ENCODE data around the gene MYO1E. TPM values are rescaled to one million over a fixed set of nuclear protein-coding genes. Genes with fewer than 3 reads are reported as not detected.
"Not testable (repeated sequence)": the region's sequence is repeated elsewhere in the genome, so short reads cannot be mapped to it uniquely, and the experiment has no call there.

Gene MYO1E
- total RNA-seq, 4 donors from 2014 or later = 23.3 to 99.8 (median 66.5) TPM

- H3K27me3 ChIP-seq = no peaks in the 10 kb centered on the region
- no peaks in the 10 kb centered on the region for H3K9me3 ChIP-seq
- H3K36me3 ChIP-seq = no peaks in the 10 kb centered on the region
- TF ChIP-seq POLR2A (IDR thresholded peaks at IDR 0.05) = no peak
- no peak for TF ChIP-seq CTCF (IDR thresholded peaks at IDR 0.05)
- intact Hi-C loops (cut with DNase I; ENCODE audit: low total_unique reads) = no loop called here
- H3K4me3 ChIP-seq = no peak overlapping the region
- H3K27ac ChIP-seq = peak overlapping the region; percentile 83 to 86
- no peak for DNase-seq
- H3K4me1 ChIP-seq = no peaks in the 10 kb centered on the region
These were observed 204.1 kb downstream of the MYO1E start for GRCh38 chr15:59168536-59168935.

- intact Hi-C loops (cut with DNase I; ENCODE audit: low total_unique reads) = no loop called here
- Histone ChIP-seq H3K4me1 (no peaks in the 10 kb centered on the region), H3K27ac (peak overlapping the region; percentile 83 to 86), H3K36me3 (no peaks in the 10 kb centered on the region), H3K4me3 (no peak overlapping the region), H3K27me3 (no peaks in the 10 kb centered on the region), H3K9me3 (no peaks in the 10 kb centered on the region)
- TF ChIP-seq CTCF (IDR thresholded peaks at IDR 0.05) (no peak), POLR2A (IDR thresholded peaks at IDR 0.05) (no peak)
- no peak for DNase-seq
These were observed 205.9 kb downstream of the MYO1E start for GRCh38 chr15:59166601-59167265.

- peak overlapping the region; percentile 83 to 86 for H3K27ac ChIP-seq
- DNase-seq = no peak
- intact Hi-C loops (cut with DNase I; ENCODE audit: low total_unique reads) = no loop called here
These were observed 206.5 kb downstream of the MYO1E start for GRCh38 chr15:59166166-59166565.

GRCh38 chr15:59165726-59166125 is 206.9 kb downstream of the MYO1E start:
- Histone ChIP-seq H3K4me3 (no peak overlapping the region), H3K9me3 (no peaks in the 10 kb centered on the region), H3K27me3 (no peaks in the 10 kb centered on the region), H3K4me1 (no peaks in the 10 kb centered on the region), H3K27ac (peak overlapping the region; percentile 83 to 86), H3K36me3 (no peaks in the 10 kb centered on the region)
- intact Hi-C loops (cut with DNase I; ENCODE audit: low total_unique reads) = no loop called here
- TF ChIP-seq POLR2A (IDR thresholded peaks at IDR 0.05) (no peak), CTCF (IDR thresholded peaks at IDR 0.05) (no peak)
- DNase-seq = peak in 1 of 2 donors; percentile 25

More at GRCh38 chr15:59166166-59166565, 206.5 kb downstream of the MYO1E start:
- no peak overlapping the region for H3K4me3 ChIP-seq
- H3K4me1 ChIP-seq = no peaks in the 10 kb centered on the region
- TF ChIP-seq CTCF (IDR thresholded peaks at IDR 0.05) = no peak
- TF ChIP-seq POLR2A (IDR thresholded peaks at IDR 0.05) = no peak
- no peaks in the 10 kb centered on the region for H3K9me3 ChIP-seq
- H3K27me3 ChIP-seq = no peaks in the 10 kb centered on the region
- no peaks in the 10 kb centered on the region for H3K36me3 ChIP-seq

GRCh38 chr15:59162080-59162479 is 210.6 kb downstream of the MYO1E start:
- H3K9me3 ChIP-seq; H3K36me3 ChIP-seq; DNase-seq; H3K27ac ChIP-seq; intact Hi-C loops (cut with DNase I; ENCODE audit: low total_unique reads); H3K4me3 ChIP-seq; H3K4me1 ChIP-seq; H3K27me3 ChIP-seq: not testable (repeated sequence)

Measured in uterus (tissue), 4 donors.